ENCODE data around the gene SGMS2. TPM values are rescaled to one million over a fixed set of nuclear protein-coding genes. Genes with fewer than 3 reads are reported as not detected.

SGMS2 gene
- total RNA-seq, 1 experiment from 2014 or later: 77.8 TPM

GRCh38 chr4:107857741-107858140 lies 33.0 kb downstream of the SGMS2 start:
- Mint-ChIP-seq H3K4me1 (ENCODE audit: insufficient read depth, unreplicated experiment) (peaks cover 61% of the 10 kb centered on the region), H3K9me3 (ENCODE audit: unreplicated experiment) (no peaks in the 10 kb centered on the region), H3K27ac (ENCODE audit: low read depth, unreplicated experiment) (no peak overlapping the region), H3K27me3 (ENCODE audit: insufficient read depth, unreplicated experiment) (no peaks in the 10 kb centered on the region), H3K4me3 (ENCODE audit: unreplicated experiment) (no peak overlapping the region), H3K36me3 (ENCODE audit: insufficient read depth, unreplicated experiment) (peaks cover 46% of the 10 kb centered on the region)
- intact Hi-C loops (cut with micrococcal nuclease): no loop called here
- POLR2A ChIA-PET: interaction anchor here (11.6 kb wide), 1 partner anchor 27 kb away, joined by 248 read pairs; the partner anchor contains the start of gene SGMS2
- BruUV-seq (replicated peaks): no TSS peak
- TF ChIP-seq, protein P1, sequence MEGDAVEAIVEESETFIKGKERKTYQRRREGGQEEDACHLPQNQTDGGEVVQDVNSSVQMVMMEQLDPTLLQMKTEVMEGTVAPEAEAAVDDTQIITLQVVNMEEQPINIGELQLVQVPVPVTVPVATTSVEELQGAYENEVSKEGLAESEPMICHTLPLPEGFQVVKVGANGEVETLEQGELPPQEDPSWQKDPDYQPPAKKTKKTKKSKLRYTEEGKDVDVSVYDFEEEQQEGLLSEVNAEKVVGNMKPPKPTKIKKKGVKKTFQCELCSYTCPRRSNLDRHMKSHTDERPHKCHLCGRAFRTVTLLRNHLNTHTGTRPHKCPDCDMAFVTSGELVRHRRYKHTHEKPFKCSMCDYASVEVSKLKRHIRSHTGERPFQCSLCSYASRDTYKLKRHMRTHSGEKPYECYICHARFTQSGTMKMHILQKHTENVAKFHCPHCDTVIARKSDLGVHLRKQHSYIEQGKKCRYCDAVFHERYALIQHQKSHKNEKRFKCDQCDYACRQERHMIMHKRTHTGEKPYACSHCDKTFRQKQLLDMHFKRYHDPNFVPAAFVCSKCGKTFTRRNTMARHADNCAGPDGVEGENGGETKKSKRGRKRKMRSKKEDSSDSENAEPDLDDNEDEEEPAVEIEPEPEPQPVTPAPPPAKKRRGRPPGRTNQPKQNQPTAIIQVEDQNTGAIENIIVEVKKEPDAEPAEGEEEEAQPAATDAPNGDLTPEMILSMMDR (IDR thresholded peaks at IDR 0.05; ENCODE audit: unreplicated experiment): no peak
- CTCF ChIA-PET: no interaction called here
- DNase-seq (ENCODE audit: unreplicated experiment): no peak

DNA sequence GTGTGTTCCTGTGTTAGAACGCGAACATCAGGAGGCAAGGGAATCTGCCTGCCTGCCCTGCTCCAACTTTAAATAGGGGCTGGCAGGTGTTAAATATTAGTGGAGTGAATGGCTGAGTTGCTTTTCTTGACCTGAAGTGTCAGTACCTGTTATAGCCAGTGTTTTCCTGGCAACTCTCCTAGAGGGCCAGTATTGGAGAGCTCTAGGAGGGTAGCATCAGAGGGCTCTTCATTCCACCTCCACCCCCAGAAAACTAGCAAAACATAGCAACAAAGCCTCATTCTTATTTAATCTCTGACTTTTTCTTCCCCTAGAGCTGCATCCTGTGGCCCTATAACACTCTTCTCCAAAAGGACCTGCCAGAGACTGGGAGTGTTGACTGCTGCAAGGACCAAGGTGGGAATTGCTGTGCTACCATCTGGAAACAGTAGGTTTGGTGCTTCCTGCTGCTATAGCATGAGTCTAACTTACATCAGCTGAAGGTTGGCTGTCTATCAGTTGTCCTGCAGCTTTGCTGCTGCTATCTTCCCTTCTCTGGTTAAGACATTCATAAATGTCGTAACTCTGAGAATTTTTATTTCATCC lies 33.5 kb downstream of the SGMS2 start:
- TF ChIP-seq, protein P1 (IDR thresholded peaks at IDR 0.05; ENCODE audit: unreplicated experiment): no peak
- Mint-ChIP-seq H3K27me3 (ENCODE audit: insufficient read depth, unreplicated experiment) (no peaks in the 10 kb centered on the region), H3K27ac (ENCODE audit: low read depth, unreplicated experiment) (no peak overlapping the region), H3K9me3 (ENCODE audit: unreplicated experiment) (no peaks in the 10 kb centered on the region), H3K36me3 (ENCODE audit: insufficient read depth, unreplicated experiment) (peaks cover 49% of the 10 kb centered on the region), H3K4me1 (ENCODE audit: insufficient read depth, unreplicated experiment) (peaks cover 62% of the 10 kb centered on the region), H3K4me3 (ENCODE audit: unreplicated experiment) (no peak overlapping the region)
- ChIA-PET POLR2A (interaction anchor here (11.6 kb wide), 1 partner anchor 28 kb away, joined by 248 read pairs; the partner anchor contains the start of gene SGMS2), CTCF (no interaction called here)
- no TSS peak for BruUV-seq (replicated peaks)
- no peak for DNase-seq (ENCODE audit: unreplicated experiment)
- intact Hi-C loops (cut with micrococcal nuclease): no loop called here

DNA sequence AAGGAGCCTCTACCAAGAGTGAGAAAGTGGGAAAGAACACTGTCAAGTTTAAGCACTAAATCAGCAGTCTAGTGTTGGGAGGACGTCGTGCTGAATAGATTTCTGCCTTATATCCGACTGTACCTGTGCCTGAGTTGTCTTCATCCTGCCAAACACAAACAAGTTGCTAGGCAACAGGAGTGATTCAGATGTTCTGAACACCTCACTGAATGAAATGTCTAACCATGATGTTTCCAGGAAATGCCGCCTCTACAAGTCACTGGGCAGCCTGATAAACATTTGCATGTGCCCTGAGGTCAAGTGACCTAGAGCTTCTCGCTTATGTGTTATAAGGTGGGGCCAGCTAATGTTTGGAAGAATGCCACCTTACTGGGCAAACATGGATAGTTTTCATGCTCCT lies 37.9 kb downstream of the SGMS2 start:
- DNase-seq (ENCODE audit: unreplicated experiment): peak; percentile 96
- ChIA-PET POLR2A (interaction anchor here (0.8 to 11.6 kb wide), 11 partner anchors 9 to 143 kb away, joined by 3 to 248 read pairs (median 4); partner anchors contain the start of genes CYP2U1, PAPSS1 and SGMS2), CTCF (interaction anchor here (0.7 to 1.6 kb wide), 9 partner anchors 9 to 126 kb away, joined by 3 to 6 read pairs (median 4); partner anchors contain the start of gene SGMS2)
- peaks cover 32% of the 10 kb centered on the region for H3K4me1 Mint-ChIP-seq (ENCODE audit: insufficient read depth, unreplicated experiment)
- BruUV-seq (replicated peaks): no TSS peak
- H3K27ac Mint-ChIP-seq (ENCODE audit: low read depth, unreplicated experiment): peak overlapping the region; percentile 98
- TF ChIP-seq, protein P1 (IDR thresholded peaks at IDR 0.05; ENCODE audit: unreplicated experiment): no peak
- no peaks in the 10 kb centered on the region for H3K27me3 Mint-ChIP-seq (ENCODE audit: insufficient read depth, unreplicated experiment)
- peak overlapping the region; percentile 50 for H3K4me3 Mint-ChIP-seq (ENCODE audit: unreplicated experiment)
- peaks cover 35% of the 10 kb centered on the region for H3K36me3 Mint-ChIP-seq (ENCODE audit: insufficient read depth, unreplicated experiment)
- H3K9me3 Mint-ChIP-seq (ENCODE audit: unreplicated experiment): no peaks in the 10 kb centered on the region
- intact Hi-C loops (cut with micrococcal nuclease): loop anchor here (1.0 kb wide), 4 partner anchors 24 to 104 kb away; partner anchors contain the start of gene SGMS2

DNA sequence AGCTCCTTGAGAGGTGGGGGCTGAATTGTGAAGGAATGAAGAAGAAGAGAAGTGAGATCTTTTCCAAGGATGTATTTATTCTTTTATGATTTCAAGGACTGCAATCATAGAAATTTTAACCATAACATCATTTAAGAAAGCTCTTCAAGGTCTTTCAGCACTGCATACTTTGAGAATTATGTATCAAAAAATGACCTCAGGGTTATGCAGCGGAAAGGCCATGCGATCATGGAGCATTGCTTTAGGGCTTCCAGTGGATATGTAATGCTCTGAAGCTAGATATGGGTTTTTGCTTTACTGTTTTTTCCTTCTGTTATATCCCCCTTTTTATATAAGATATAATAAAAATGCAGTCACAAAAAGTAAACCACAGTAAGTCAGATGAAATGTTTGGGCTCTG lies 38.7 kb downstream of the SGMS2 start:
- TF ChIP-seq, protein P1 (IDR thresholded peaks at IDR 0.05; ENCODE audit: unreplicated experiment): no peak
- BruUV-seq (replicated peaks): no TSS peak
- no peak for DNase-seq (ENCODE audit: unreplicated experiment)
- intact Hi-C loops (cut with micrococcal nuclease): no loop called here
- Mint-ChIP-seq H3K36me3 (ENCODE audit: insufficient read depth, unreplicated experiment) (peaks cover 33% of the 10 kb centered on the region), H3K4me3 (ENCODE audit: unreplicated experiment) (peak overlapping the region; percentile 50), H3K4me1 (ENCODE audit: insufficient read depth, unreplicated experiment) (peaks cover 25% of the 10 kb centered on the region), H3K27me3 (ENCODE audit: insufficient read depth, unreplicated experiment) (no peaks in the 10 kb centered on the region), H3K27ac (ENCODE audit: low read depth, unreplicated experiment) (peak overlapping the region; percentile 98), H3K9me3 (ENCODE audit: unreplicated experiment) (no peaks in the 10 kb centered on the region)
- ChIA-PET CTCF (interaction anchor here (0.5 to 1.6 kb wide), 14 partner anchors 10 to 1625 kb away, joined by 3 to 5 read pairs (median 4); partner anchors contain the start of gene SGMS2), POLR2A (interaction anchor here (0.6 to 11.6 kb wide), 11 partner anchors 10 to 68 kb away, joined by 3 to 248 read pairs (median 4); partner anchors contain the start of genes CYP2U1 and SGMS2)

Measured in MCF 10A (cell line).